Liver (tissue), 9 donors: Measurements from ENCODE around the gene JUNB. TPM values are rescaled to one million over a fixed set of nuclear protein-coding genes. Genes with fewer than 3 reads are reported as not detected.

Experiments
- DNase-seq: peaks from one replicate; pipeline ENCODE4 v3.0.0-alpha.2; 2017; ENCODE audit warnings: low spot score
- H3K27ac ChIP-seq, 2 donors: one replicate each; pipeline ENCODE4 v1.7.0; 2013; ENCODE audit warnings: inconsistent platforms in 2 of 2, low read length in 2 of 2, control low read depth in 1 of 2, low read depth in 1 of 2, mild to moderate bottlenecking in 1 of 2
- H3K27me3 ChIP-seq, 4 donors: one replicate each; pipeline versions ENCODE4 v1.6.1 to v1.7.0; 2013; ENCODE audit warnings: low read length in 3 of 4, inconsistent platforms in 1 of 4, mild to moderate bottlenecking in 1 of 4, moderate library complexity in 1 of 4; ENCODE audit not compliant: control insufficient read depth in 4 of 4, insufficient read depth in 4 of 4
- H3K36me3 ChIP-seq, 4 donors: one replicate each; pipeline versions ENCODE4 v1.6.1 to v1.7.0; 2013; ENCODE audit warnings: low read length in 3 of 4, mild to moderate bottlenecking in 3 of 4, low read depth in 1 of 4, moderate library complexity in 1 of 4; ENCODE audit not compliant: control insufficient read depth in 4 of 4, insufficient read depth in 3 of 4
- H3K4me1 ChIP-seq, 4 donors: one replicate each; pipeline versions ENCODE4 v1.6.1 to v1.7.0; 2013; ENCODE audit warnings: low read length in 3 of 4, mild to moderate bottlenecking in 3 of 4, moderate library complexity in 1 of 4; ENCODE audit not compliant: control insufficient read depth in 4 of 4, insufficient read depth in 4 of 4
- H3K4me3 ChIP-seq, 3 donors: one replicate each; pipeline versions ENCODE4 v1.6.1 to v1.7.0; 2013; ENCODE audit warnings: low read length in 3 of 3, control low read depth in 1 of 3, low read depth in 1 of 3, mild to moderate bottlenecking in 1 of 3
- H3K9ac ChIP-seq, 2 donors: one replicate each; pipeline ENCODE4 v1.7.0; 2013; ENCODE audit warnings: low read length in 2 of 2, mild to moderate bottlenecking in 2 of 2, moderate library complexity in 2 of 2, control low read depth in 1 of 2, low read depth in 1 of 2
- H3K9me3 ChIP-seq, 4 donors: one replicate each; pipeline versions ENCODE4 v1.6.1 to v1.7.0; 2013; ENCODE audit warnings: low read length in 3 of 4; ENCODE audit not compliant: control insufficient read depth in 4 of 4
- CTCF ChIP-seq: fragments of 150-350 bp; IDR thresholded peaks from 2 replicates; pipeline ENCODE4 v1.5.1; 2017; ENCODE audit warnings: improper control_type of control experiment, low read depth, low read length; ENCODE audit not compliant: missing input control
- EGR1 ChIP-seq, 2 donors: IDR thresholded peaks; 2 replicates each; pipeline ENCODE4 v1.6.1; 2016 to 2018; ENCODE audit warnings: antibody characterized with exemption in 2 of 2, low read depth in 2 of 2
- FOXA1 ChIP-seq: IDR thresholded peaks from 2 replicates; pipeline ENCODE4 v1.6.1; 2016; ENCODE audit warnings: antibody characterized with exemption
- FOXA2 ChIP-seq: IDR thresholded peaks from 2 replicates; pipeline ENCODE4 v1.6.1; 2016; ENCODE audit warnings: antibody characterized with exemption
- HNF4A ChIP-seq, 2 donors: conservative IDR thresholded peaks; 2 replicates each; pipeline ENCODE4 v1.6.1; 2016; ENCODE audit warnings: antibody characterized with exemption in 2 of 2, mild to moderate bottlenecking in 2 of 2
- JUND ChIP-seq, 2 donors: IDR thresholded peaks; 2 replicates each; pipeline ENCODE4 v1.6.1; 2016; ENCODE audit warnings: antibody characterized with exemption in 2 of 2
- RAD21 ChIP-seq, 2 donors: IDR thresholded peaks; 2 replicates each; pipeline ENCODE4 v1.6.1; 2016; ENCODE audit warnings: antibody characterized with exemption in 2 of 2, mild to moderate bottlenecking in 2 of 2
- RXRA ChIP-seq, 2 donors: IDR thresholded peaks; 2 replicates each; pipeline ENCODE4 v1.6.1; 2017 to 2018; ENCODE audit warnings: antibody characterized with exemption in 2 of 2, mild to moderate bottlenecking in 1 of 2
- SP1 ChIP-seq: IDR thresholded peaks from 2 replicates; pipeline ENCODE4 v1.6.1; 2018; ENCODE audit warnings: antibody characterized with exemption, mild to moderate bottlenecking
- ZBTB33 ChIP-seq: IDR thresholded peaks from 2 replicates; pipeline ENCODE4 v1.6.1; 2016; ENCODE audit warnings: antibody characterized with exemption
- WGBS: extraction: QIAGEN DNeasy Blood & Tissue Kit; methylation state at CpG from one replicate; pipeline ENCODE4 v1.1.7; 2013; 5-methylcytosine and 5-hydroxymethylcytosine counted together
- polyA plus RNA-seq, 2 donors: library from polyadenylated mRNA; stranded (reverse) in 1 of 2; unstranded in 1 of 2; fragments of 200-250 nt in 1 of 2; fragments of >200 nt in 1 of 2; fragmentation: Nextera tagmentation in 1 of 2; extraction: Ambion mirVana in 1 of 2; gene quantifications; one replicate each; pipeline versions ENCODE4 v1.2.1 to v1.2.3, GENCODE V29; 2013 to 2015
- total RNA-seq, 2 donors: library from RNA; depleted of rRNA; stranded (reverse); fragments of >200 nt; gene quantifications; one replicate each; pipeline ENCODE4 v1.2.3, GENCODE V29; 2014
- TF ChIP-seq, protein P1 (sequence below): IDR thresholded peaks from 2 replicates; pipeline ENCODE4 v1.6.1; 2016; ENCODE audit warnings: antibody characterized with exemption, mild to moderate bottlenecking
- donor health status: healthy.
- donor health status: healthy.
- donor health status: healthy.
- donor health status: healthy.
- donor health status: healthy.

Gene JUNB
- total and polyA plus RNA-seq, 4 donors, result 32.7 to 79.2 (median 56.6) TPM

DNA sequence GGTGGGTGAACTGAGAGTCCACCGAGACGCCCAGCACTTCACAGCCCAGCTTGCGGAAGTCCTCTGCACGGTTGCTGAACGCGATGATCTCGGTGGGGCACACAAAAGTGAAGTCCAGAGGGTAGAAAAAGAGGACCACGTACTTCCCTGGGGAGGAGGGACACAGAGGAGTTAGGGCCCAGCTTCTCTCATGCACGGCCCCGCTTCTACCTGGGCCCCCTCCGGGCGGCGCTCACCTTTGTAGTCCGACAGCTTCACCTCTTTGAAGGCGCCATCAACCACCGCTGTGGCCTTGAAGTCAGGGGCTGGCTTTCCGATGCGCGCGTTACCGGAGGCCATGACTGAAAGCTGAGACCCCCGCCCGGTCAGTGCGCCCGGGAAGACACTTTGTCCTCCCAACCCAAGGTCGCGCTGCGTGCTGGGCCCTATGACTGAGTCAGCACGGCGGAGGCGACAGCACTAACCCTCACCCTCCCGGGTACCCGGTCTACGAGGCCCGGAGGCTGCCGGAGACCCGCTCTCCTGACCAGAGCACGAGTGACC lies 9.7 kb downstream of the JUNB start (continued):
- TF ChIP-seq EGR1 (IDR thresholded peaks at IDR 0.05; ENCODE audit: low read depth in 2 of 2), result no peak
- TF ChIP-seq ZBTB33, result no peak
- TF ChIP-seq SP1, result no peak
- TF ChIP-seq RXRA (IDR thresholded peaks at IDR 0.05), result no peak
- TF ChIP-seq FOXA2, result no peak
- TF ChIP-seq RAD21 (IDR thresholded peaks at IDR 0.05), result no peak

- TF ChIP-seq SP1 (peak; percentile 8), JUND (IDR thresholded peaks at IDR 0.05) (no peak), EGR1 (IDR thresholded peaks at IDR 0.05; ENCODE audit: low read depth in 2 of 2) (peak in 1 of 2 donors; percentile 80), HNF4A (conservative IDR thresholded peaks at IDR 0.05) (peak; percentile 51 to 56), CTCF (no peak), FOXA1 (no peak), RXRA (IDR thresholded peaks at IDR 0.05) (peak; percentile 32 to 65)
- TF ChIP-seq, protein P1, sequence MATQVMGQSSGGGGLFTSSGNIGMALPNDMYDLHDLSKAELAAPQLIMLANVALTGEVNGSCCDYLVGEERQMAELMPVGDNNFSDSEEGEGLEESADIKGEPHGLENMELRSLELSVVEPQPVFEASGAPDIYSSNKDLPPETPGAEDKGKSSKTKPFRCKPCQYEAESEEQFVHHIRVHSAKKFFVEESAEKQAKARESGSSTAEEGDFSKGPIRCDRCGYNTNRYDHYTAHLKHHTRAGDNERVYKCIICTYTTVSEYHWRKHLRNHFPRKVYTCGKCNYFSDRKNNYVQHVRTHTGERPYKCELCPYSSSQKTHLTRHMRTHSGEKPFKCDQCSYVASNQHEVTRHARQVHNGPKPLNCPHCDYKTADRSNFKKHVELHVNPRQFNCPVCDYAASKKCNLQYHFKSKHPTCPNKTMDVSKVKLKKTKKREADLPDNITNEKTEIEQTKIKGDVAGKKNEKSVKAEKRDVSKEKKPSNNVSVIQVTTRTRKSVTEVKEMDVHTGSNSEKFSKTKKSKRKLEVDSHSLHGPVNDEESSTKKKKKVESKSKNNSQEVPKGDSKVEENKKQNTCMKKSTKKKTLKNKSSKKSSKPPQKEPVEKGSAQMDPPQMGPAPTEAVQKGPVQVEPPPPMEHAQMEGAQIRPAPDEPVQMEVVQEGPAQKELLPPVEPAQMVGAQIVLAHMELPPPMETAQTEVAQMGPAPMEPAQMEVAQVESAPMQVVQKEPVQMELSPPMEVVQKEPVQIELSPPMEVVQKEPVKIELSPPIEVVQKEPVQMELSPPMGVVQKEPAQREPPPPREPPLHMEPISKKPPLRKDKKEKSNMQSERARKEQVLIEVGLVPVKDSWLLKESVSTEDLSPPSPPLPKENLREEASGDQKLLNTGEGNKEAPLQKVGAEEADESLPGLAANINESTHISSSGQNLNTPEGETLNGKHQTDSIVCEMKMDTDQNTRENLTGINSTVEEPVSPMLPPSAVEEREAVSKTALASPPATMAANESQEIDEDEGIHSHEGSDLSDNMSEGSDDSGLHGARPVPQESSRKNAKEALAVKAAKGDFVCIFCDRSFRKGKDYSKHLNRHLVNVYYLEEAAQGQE, result peak; percentile 12
- peak within 1 kb of the TSS; percentile 57 to 62 for H3K27ac ChIP-seq
- under 1% methylated on average over 78 of the region's 78 CpGs for WGBS
Observed at GRCh38 chr19:12801466-12802266, 10.4 kb downstream of the JUNB start, which contains the start of the genes PRDX2 and THSD8. Gene PRDX2, minus strand, starts transcription at chr19:12801800. Its CDS starts 539 bp downstream, at chr19:12801261. Gene THSD8, plus strand, starts transcription at chr19:12802069. Its CDS starts 3 bp downstream, at chr19:12802072.

More at GRCh38 chr19:12801466-12802266, 10.4 kb downstream of the JUNB start, which contains the start of the genes PRDX2 and THSD8:
- Histone ChIP-seq H3K36me3 (peaks cover 0 to 6% (median 1%) of the 10 kb centered on the region in 4 donors), H3K4me1 (peaks cover 0 to 26% (median 18%) of the 10 kb centered on the region in 4 donors), H3K9ac (peak within 1 kb of the TSS; percentile 34 to 73), H3K27me3 (no peaks in the 10 kb centered on the region), H3K9me3 (no peaks in the 10 kb centered on the region), H3K4me3 (peak within 1 kb of the TSS; percentile 55 to 78 (median 59))
- peak; percentile 90 for DNase-seq
